PC-9 (cell line): Measurements from ENCODE around the gene IL18RAP. TPM values are rescaled to one million over a fixed set of nuclear protein-coding genes. Genes with fewer than 3 reads are reported as not detected.

Experiments used
- BruUV-seq: library from RNA; stranded (reverse); fragments of 400-500 nt; replicated peaks from 2 replicates; lab custom pipeline; 2021; lab: Mats Ljungman, UMichigan
- CTCF ChIA-PET: fragments of 300-600 bp; sonication (Branson Sonifier 250); formaldehyde crosslinking; loops from one replicate; lab custom pipeline; 2022; ENCODE audit warnings: antibody characterized with exemption; lab: Charles Lee
- POLR2A ChIA-PET: fragments of 300-600 bp; sonication (Branson Sonifier 250); formaldehyde crosslinking; loops from one replicate; lab custom pipeline; 2022; ENCODE audit warnings: antibody characterized with exemption; ENCODE audit not compliant: unreplicated experiment; lab: Charles Lee
- DNase-seq, 2 experiments: peaks; one replicate each; pipeline versions ENCODE4 v3.0.0 to v3.0.0-alpha.2; 2015 to 2022; ENCODE audit warnings: mixed read lengths in 1 of 2
- H2AFZ ChIP-seq: fragments of 200-600 bp; sonication (generic); 2 replicates; pipeline ENCODE4 v1.8.1; 2017; ENCODE audit warnings: antibody characterized with exemption
- H3F3A ChIP-seq: fragments of 200-600 bp; sonication (generic); 2 replicates; pipeline ENCODE4 v1.8.1; 2017; ENCODE audit warnings: antibody characterized with exemption, mild to moderate bottlenecking, low read depth; ENCODE audit not compliant: insufficient read depth
- H3K27ac ChIP-seq: fragments of 200-600 bp; sonication (generic); 2 replicates; pipeline ENCODE4 v1.6.1; 2016; ENCODE audit warnings: mixed run types
- H3K27me3 ChIP-seq: fragments of 200-600 bp; sonication (generic); 2 replicates; pipeline ENCODE4 v1.6.1; 2016; ENCODE audit warnings: low read depth, mixed run types; ENCODE audit not compliant: insufficient read depth
- H3K36me3 ChIP-seq: fragments of 200-600 bp; sonication (generic); 2 replicates; pipeline ENCODE4 v1.6.1; 2016; ENCODE audit warnings: low read depth, mixed run types
- H3K4me1 ChIP-seq: fragments of 200-600 bp; sonication (generic); replicated peaks from 2 replicates; pipeline ENCODE4 v1.6.1; 2016; ENCODE audit warnings: mixed run types; ENCODE audit not compliant: insufficient read depth
- H3K4me2 ChIP-seq: fragments of 200-600 bp; sonication (generic); 2 replicates; pipeline ENCODE4 v1.6.1; 2017; ENCODE audit warnings: mixed run types
- H3K4me3 ChIP-seq: fragments of 200-600 bp; sonication (generic); 2 replicates; pipeline ENCODE4 v1.6.1; 2016; ENCODE audit warnings: mixed run types
- H3K79me2 ChIP-seq: fragments of 200-600 bp; sonication (generic); 2 replicates; pipeline ENCODE4 v1.6.1; 2017; ENCODE audit warnings: low read depth, mixed run types
- H3K9me2 ChIP-seq: fragments of 200-600 bp; sonication (generic); 2 replicates; pipeline ENCODE4 v1.8.1; 2017; ENCODE audit warnings: mild to moderate bottlenecking; ENCODE audit not compliant: insufficient read depth
- H3K9me3 ChIP-seq: fragments of 200-600 bp; sonication (generic); 2 replicates; pipeline ENCODE4 v1.8.1; 2016; ENCODE audit warnings: low read depth; ENCODE audit not compliant: insufficient read depth
- H4K20me1 ChIP-seq: fragments of 200-600 bp; sonication (generic); 2 replicates; pipeline ENCODE4 v1.8.1; 2017; ENCODE audit not compliant: insufficient read depth
- EZH2 ChIP-seq: fragments of 200-600 bp; sonication (generic); IDR thresholded peaks from 2 replicates; pipeline ENCODE4 v1.8.0; 2017; ENCODE audit warnings: antibody characterized with exemption, low read depth
- intact Hi-C: fragments of 100-400 bp; cut with micrococcal nuclease; formaldehyde crosslinking; loops from one replicate; pipeline ENCODE4 v1.10.0; 2022; ENCODE audit not compliant: unreplicated experiment
- total RNA-seq: library from RNA; stranded (reverse); gene quantifications from 2 replicates; pipeline ENCODE4 v1.2.3, GENCODE V29; 2021
- TF ChIP-seq, protein P1 (sequence below): fragments of 200-600 bp; sonication (generic); conservative IDR thresholded peaks from 2 replicates; pipeline ENCODE4 v1.6.1; 2017; ENCODE audit warnings: mixed run types, antibody characterized with exemption, mild to moderate bottlenecking, moderate library complexity

Gene IL18RAP
- total RNA-seq, 1 experiment from 2014 or later, result not detected

DNA sequence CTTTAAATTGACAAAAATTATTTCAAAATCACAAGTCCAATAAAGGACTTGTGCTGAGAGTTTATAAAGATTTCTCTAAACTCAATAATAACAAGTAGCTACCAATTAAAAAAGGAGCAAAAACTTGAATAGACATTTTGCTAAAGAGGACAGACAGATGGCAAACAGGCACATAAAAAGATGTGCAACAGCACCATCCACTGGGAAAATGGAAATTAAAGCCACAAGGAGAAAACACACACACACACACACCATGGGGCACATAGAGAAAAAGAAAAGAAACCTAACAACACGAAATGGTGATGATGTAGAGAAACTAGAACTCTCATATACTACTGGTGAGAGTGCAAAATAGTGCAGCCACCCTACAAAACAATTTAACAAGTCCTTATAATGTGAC is 37.5 kb downstream of the IL18RAP start:
- POLR2A ChIA-PET, result no interaction called here
- no peak overlapping the region for H3K4me2 ChIP-seq
- H3K79me2 ChIP-seq, result no peaks in the 10 kb centered on the region
- H3K9me3 ChIP-seq, result peaks cover 4% of the 10 kb centered on the region; the same call in 1 of the 2 replicates
- no peaks in the 10 kb centered on the region for H4K20me1 ChIP-seq
- no peaks in the 10 kb centered on the region for H3F3A ChIP-seq
- H3K36me3 ChIP-seq, result no peaks in the 10 kb centered on the region
- H3K27me3 ChIP-seq, result no peaks in the 10 kb centered on the region
- TF ChIP-seq, protein P1, sequence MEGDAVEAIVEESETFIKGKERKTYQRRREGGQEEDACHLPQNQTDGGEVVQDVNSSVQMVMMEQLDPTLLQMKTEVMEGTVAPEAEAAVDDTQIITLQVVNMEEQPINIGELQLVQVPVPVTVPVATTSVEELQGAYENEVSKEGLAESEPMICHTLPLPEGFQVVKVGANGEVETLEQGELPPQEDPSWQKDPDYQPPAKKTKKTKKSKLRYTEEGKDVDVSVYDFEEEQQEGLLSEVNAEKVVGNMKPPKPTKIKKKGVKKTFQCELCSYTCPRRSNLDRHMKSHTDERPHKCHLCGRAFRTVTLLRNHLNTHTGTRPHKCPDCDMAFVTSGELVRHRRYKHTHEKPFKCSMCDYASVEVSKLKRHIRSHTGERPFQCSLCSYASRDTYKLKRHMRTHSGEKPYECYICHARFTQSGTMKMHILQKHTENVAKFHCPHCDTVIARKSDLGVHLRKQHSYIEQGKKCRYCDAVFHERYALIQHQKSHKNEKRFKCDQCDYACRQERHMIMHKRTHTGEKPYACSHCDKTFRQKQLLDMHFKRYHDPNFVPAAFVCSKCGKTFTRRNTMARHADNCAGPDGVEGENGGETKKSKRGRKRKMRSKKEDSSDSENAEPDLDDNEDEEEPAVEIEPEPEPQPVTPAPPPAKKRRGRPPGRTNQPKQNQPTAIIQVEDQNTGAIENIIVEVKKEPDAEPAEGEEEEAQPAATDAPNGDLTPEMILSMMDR, result no peak
- TF ChIP-seq EZH2, result no peak
- no peak for DNase-seq
- no peaks in the 10 kb centered on the region for H3K4me1 ChIP-seq
- no peaks in the 10 kb centered on the region for H3K9me2 ChIP-seq
- H3K27ac ChIP-seq, result no peak overlapping the region
- intact Hi-C loops, result no loop called here
- H2AFZ ChIP-seq, result no peak overlapping the region
- CTCF ChIA-PET, result interaction anchor here (0.6 kb wide), 1 partner anchor 24 kb away, joined by 4 read pairs; no protein-coding TSS in a partner anchor
- BruUV-seq, result no TSS peak
- H3K4me3 ChIP-seq, result no peak overlapping the region

DNA sequence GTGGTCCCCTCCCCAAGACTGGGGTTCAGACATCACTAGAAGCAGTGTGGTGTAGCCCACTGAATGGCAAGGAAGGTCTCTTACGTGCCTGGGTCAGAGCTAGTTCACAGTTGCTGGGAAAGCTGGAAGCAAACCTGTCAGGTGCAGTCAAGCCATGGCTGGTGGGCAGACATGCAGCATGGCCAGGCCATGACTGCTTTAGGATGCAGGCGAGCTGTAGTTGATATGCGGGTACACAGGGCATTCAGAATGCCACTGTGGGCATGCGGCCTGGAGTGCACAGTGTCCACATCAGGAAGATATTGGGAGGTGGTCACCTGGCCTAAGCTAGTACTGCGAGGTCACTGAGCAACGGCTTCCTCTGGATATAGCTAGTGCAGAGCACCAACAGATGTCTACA is 38.2 kb downstream of the IL18RAP start:
- no peaks in the 10 kb centered on the region for H3K36me3 ChIP-seq
- H3K9me3 ChIP-seq, result no peaks in the 10 kb centered on the region; the same call in 1 of the 2 replicates
- H4K20me1 ChIP-seq, result no peaks in the 10 kb centered on the region
- no peaks in the 10 kb centered on the region for H3F3A ChIP-seq
- H3K4me2 ChIP-seq, result no peak overlapping the region
- TF ChIP-seq EZH2, result no peak
- no peak overlapping the region for H3K27ac ChIP-seq
- no peak overlapping the region for H3K4me3 ChIP-seq
- no peaks in the 10 kb centered on the region for H3K79me2 ChIP-seq
- no peak for DNase-seq
- no TSS peak for BruUV-seq
- ChIA-PET CTCF (no interaction called here), POLR2A (no interaction called here)
- no peaks in the 10 kb centered on the region for H3K27me3 ChIP-seq
- H3K4me1 ChIP-seq, result no peaks in the 10 kb centered on the region
- H3K9me2 ChIP-seq, result no peaks in the 10 kb centered on the region
- intact Hi-C loops, result no loop called here
- H2AFZ ChIP-seq, result no peak overlapping the region

DNA sequence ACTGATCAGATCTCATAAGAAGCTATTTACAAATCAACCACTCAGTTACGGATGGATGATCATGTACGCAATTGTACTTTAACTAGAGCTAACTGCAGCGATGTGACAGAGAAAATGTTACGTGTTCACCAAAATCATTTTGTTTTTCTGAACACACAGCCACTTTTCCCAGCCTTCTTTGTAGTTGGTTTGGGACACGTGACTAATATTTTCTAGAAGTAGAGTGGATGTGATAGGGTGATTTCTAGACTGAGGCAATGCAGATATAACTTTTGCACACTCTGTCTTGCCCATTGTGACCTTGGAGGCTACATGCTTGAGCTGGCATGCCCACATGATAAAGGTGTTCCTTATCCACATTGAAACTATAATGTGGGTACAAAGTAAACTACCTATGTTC is 40.2 kb downstream of the IL18RAP start:
- H3K4me1 ChIP-seq, result no peaks in the 10 kb centered on the region
- H3K9me3 ChIP-seq, result no peaks in the 10 kb centered on the region; the same call in 1 of the 2 replicates
- no peaks in the 10 kb centered on the region for H3K36me3 ChIP-seq
- no peaks in the 10 kb centered on the region for H3K27me3 ChIP-seq
- H3K79me2 ChIP-seq, result no peaks in the 10 kb centered on the region
- no peaks in the 10 kb centered on the region for H4K20me1 ChIP-seq
- DNase-seq, result no peak
- no peak overlapping the region for H2AFZ ChIP-seq
- no peaks in the 10 kb centered on the region for H3K9me2 ChIP-seq
- POLR2A ChIA-PET, result no interaction called here
- TF ChIP-seq, protein P1, result no peak
- no peak for TF ChIP-seq EZH2
- BruUV-seq, result no TSS peak
- no peaks in the 10 kb centered on the region for H3F3A ChIP-seq
- CTCF ChIA-PET, result no interaction called here
- intact Hi-C loops, result no loop called here
- H3K4me2 ChIP-seq, result no peak overlapping the region
- no peak overlapping the region for H3K4me3 ChIP-seq
- H3K27ac ChIP-seq, result no peak overlapping the region

DNA sequence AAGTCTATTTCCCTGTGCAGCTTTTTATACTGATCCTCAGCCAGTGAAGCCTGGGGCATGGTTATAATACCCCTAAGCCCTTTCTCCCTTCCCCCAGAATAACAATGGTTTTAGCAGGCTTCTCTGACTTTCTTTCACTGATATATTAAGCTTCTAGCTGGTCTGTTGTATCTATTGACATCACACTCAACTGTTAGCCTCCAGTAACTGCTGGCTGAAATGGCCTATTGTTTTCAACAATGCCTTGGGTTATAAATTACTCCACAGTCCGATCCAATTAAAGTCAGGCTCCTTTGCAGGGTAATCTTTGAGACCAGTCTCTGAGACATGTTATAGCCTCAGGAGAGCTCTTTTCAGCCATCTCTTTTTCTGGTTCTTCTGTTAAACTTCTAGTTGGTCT is 47.2 kb downstream of the IL18RAP start:
- no peak for TF ChIP-seq EZH2
- TF ChIP-seq, protein P1, result no peak
- no peaks in the 10 kb centered on the region for H3K79me2 ChIP-seq
- H3K9me2 ChIP-seq, result no peaks in the 10 kb centered on the region
- no peak for DNase-seq
- H3K27ac ChIP-seq, result no peak overlapping the region
- ChIA-PET CTCF (interaction anchor here (1.6 kb wide), 1 partner anchor 233 kb away, joined by 3 read pairs; no protein-coding TSS in a partner anchor), POLR2A (no interaction called here)
- no peaks in the 10 kb centered on the region for H3K27me3 ChIP-seq
- no peak overlapping the region for H2AFZ ChIP-seq
- intact Hi-C loops, result loop anchor here (5.0 kb wide), 1 partner anchor 337 kb away; no protein-coding TSS in a partner anchor
- no peak overlapping the region for H3K4me2 ChIP-seq
- no peaks in the 10 kb centered on the region for H4K20me1 ChIP-seq
- BruUV-seq, result no TSS peak
- H3K4me3 ChIP-seq, result no peak overlapping the region
- H3K36me3 ChIP-seq, result no peaks in the 10 kb centered on the region
- peaks cover 9% of the 10 kb centered on the region; the same call in 1 of the 2 replicates for H3K4me1 ChIP-seq
- peaks cover 12% of the 10 kb centered on the region; the same call in 1 of the 2 replicates for H3K9me3 ChIP-seq
- H3F3A ChIP-seq, result no peaks in the 10 kb centered on the region
